Erythroblast (primary cell): Measurements from ENCODE around the gene NRG3.

Experiments used
- GATA1 ChIP-seq: IDR thresholded peaks from 2 replicates; pipeline ENCODE4 v1.6.1; 2011; ENCODE audit warnings: low read depth, mild to moderate bottlenecking, control low read depth, low read length, moderate library complexity
- POLR2A ChIP-seq: IDR thresholded peaks from 2 replicates; pipeline ENCODE4 v1.6.1; 2011; ENCODE audit warnings: mild to moderate bottlenecking, low read length

DNA sequence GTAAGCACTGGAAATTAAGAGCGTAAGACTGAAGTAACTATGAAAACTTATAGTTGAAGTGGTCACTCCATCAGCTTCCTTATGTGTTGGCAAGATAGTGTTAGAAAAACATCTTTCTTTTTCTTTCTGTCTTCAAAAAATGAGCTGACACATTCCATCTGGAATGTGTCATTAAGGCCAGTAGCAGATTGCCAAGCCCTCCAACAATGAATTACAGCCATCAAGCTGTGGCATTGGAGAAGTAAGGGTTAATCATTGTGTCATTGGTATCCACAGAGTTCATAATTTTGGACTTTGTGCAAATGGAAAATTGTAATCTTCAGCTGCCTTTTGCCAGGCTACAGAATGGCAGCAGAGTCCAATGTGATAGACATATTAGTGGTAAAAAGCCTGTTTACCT is 926.3 kb downstream of the NRG3 start:
- TF ChIP-seq POLR2A = no peak
- no peak for TF ChIP-seq GATA1
